ENCODE data around the gene CCDC157.
A peak's percentile ranks its signal among the peaks of the same experiment; 100 is the strongest.

The CCDC157 gene

DNA sequence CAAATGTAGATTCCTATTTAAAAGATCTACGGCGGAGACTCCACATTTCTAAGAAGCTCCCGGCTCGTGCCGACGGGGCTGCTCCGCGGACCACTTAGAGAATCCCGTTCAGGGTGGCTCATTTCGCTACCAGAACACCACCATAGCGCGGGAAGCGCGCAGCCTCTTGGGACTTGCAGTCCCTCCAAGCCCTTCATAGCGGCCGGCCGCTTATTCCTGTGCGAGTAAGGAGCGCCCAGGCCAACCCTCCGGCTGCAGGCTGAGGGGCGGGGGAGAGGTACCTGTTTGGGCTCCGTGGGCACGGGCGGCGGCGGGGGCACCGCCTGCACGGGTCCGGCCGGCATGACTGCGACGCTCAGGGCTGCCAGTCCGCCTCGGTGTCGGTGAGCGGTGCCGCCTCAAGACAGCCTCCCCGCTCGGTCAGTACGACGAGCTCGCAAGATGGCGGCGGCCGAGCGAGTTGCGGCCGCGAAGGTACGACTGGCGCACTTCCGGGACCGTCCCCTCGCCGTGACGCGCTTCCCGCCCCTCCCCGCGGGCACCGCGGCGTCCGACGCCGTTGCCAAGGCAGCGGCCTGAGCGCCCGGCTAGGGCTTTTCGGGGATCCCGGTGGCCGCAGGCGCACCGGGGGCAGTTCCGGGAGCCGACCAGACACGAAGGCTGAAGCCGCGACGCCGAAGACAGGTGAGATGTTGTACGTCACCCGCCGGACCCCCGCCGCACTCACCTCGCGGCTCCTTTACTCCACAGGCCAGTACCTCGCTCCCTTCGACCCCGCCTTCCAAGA lies at the start of gene CCDC157, which contains the start of gene SF3A1:
CCDC157 (plus strand) TSS at position 559 of the 787 bp plus-strand sequence. CDS start 8,994 bp downstream, outside the sequence.
SF3A1 (minus strand) TSS at position 446 of the 787 bp plus-strand sequence; CDS start at position 344, 102 bp downstream.
- DNase-seq (ENCODE audit: low read depth in 2 of 2) = peak; percentile 76 to 85

- DNase-seq (ENCODE audit: low read depth in 2 of 2) = no peak
These were observed 49.7 kb upstream of the CCDC157 start for GRCh38 chr22:30307041-30307574.

- DNase-seq (ENCODE audit: low read depth in 2 of 2) = no peak
These were observed 48.7 kb upstream of the CCDC157 start for GRCh38 chr22:30308093-30308492.

DNA sequence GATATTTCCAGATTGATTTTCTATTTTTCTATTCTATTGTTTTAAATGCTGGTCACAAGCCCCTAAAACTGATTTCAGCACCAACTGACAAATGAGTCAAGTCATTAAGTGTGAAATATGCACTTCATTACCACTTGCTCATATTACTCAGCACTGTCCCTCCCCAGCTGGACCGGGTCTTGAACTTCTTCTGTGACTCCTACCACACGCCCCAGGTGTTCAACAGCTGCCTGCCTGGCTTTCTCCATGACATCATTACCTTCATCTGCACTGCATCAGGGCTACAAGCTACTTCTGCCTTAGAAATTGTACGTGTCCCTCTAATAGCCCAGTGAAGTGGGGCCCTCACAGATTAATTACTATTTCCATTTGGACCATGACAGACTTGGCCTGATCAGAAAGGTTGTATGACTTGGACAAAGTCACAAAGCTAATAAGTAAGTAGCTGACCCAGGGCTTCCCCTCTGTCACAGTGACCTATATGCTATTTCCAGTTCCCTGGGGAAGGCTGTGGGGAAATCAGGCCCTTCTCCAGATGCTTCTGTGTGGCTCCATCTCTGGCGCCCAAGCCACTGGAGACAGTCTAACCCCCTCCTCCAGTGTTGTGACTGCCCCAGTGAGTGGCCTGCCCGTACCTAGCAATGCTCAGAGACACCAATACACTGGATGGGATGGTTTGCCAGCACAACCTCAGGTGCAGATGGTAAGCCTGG lies 48.1 kb upstream of the CCDC157 start:
- no peak for DNase-seq (ENCODE audit: low read depth in 2 of 2)

DNA sequence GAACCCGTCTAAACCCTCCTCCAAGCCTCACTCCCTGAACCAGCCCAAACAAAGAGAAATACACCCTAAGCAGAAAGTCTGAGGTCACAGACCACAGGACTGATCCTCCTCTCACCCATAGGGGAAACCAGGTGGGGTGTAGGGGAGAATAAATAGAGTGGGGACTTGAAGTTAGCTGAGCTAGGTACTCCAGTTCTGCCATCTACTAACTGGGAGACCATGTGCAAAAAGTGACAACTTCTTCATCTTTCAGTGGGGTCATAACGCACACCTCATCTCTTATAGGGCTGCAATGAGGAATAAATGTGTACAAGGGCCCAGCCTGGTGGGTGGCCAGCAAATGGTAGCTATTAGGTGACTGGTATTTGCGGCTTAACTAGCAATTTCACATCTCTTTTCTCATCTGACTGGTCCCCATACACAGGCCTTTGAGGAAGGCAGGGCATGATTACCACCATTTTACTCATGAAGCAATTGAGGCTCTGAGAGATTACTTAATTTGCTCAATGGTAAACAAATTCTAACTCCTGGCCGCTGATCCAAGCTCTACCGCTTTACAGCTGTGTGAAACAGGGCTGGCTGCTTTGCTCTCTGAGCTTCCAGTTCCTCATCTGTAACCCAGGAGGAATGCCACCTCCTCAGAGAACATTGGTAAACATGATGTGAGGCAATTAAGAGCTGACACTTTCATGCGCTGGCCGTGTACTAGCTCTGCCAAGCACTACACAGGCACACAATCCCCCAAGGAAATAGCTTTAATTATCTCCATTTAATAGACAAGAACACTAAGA lies 46.7 kb upstream of the CCDC157 start:
- DNase-seq (ENCODE audit: low read depth in 2 of 2) = no peak

DNA sequence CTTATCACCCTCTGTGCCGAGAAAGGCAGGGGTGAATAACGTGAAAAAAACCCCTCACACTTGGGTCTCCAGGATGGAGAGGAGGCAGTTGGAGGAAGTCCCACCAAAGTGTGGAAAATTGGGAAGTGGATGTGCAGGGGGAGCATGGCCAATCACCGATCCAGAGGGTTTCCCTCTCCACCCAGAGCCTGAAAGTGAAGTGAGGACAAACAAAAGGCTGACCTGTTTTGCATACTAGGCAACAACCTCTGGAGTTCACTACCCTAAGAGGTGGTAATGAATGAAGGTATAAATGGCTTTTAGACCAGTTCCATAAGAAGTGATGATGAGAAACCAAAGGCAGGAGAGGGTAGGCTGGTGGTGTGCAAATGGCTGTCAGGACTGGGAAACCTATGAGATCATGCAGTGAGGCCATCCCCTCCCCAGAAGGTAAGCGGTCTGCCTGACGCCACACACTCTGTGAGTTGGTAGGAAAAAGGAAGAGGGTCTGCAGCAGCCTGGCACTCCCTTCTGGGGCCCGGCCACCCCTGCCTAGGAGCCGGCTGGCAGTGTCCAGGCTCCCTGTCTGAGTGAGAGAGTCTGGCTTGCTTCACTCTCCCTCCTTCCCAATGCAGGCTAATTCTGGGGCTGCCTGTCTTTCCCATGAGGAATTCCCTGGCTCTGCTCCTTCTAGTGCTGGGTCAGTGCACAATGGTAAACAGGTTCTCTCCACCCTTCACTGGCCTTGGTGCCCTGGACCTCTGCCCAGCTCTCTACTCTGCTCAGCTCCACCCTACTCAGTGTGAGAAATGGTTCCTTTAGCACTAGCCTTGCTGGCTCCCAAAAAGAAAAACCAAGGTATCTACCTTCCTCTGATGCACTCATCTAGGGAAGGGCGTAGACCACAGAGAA lies 45.7 kb upstream of the CCDC157 start:
- DNase-seq (ENCODE audit: low read depth in 2 of 2) = no peak

DNA sequence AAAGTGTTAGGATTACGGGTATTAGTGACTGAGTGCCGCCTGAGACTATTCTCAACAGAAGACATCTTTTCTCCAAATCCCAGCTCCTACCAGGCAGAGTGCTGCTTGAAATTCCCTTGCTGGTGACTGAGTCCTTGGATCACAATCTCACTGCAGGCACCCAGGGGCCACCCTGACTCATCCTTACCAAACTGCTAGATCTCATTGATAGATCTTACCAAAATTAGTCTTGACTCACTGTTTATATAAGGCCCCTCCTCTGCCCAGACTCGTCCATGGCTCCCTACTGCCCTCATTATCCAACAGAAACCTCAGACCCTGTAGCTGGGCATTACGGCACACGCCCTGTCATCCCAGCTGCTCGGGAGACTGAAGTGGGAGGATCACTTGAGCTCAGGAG lies 44.8 kb upstream of the CCDC157 start:
- no peak for DNase-seq (ENCODE audit: low read depth in 2 of 2)

GRCh38 chr22:30313527-30314363 lies 43.1 kb upstream of the CCDC157 start:
- no peak for DNase-seq (ENCODE audit: low read depth in 2 of 2)

DNA sequence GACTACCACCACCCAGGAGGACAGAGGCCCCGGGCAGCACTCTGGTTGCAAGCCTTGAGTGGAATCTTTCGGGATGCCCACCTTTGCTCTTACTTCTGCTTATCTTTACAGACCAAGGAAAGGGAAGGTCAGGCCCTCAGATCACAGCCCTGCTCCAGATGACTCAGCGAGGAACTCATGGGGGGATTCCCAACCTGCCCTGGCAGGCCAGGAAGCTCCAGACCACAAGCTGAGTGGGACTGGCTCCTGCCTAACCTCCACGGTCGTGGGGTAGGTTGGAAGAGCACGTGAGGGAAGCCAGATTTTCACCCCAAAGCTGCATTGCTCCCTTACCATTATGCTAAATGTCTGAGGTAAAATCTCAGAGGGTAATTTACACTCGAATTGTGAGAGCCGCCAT lies 41.9 kb upstream of the CCDC157 start:
- DNase-seq (ENCODE audit: low read depth in 2 of 2) = no peak

DNA sequence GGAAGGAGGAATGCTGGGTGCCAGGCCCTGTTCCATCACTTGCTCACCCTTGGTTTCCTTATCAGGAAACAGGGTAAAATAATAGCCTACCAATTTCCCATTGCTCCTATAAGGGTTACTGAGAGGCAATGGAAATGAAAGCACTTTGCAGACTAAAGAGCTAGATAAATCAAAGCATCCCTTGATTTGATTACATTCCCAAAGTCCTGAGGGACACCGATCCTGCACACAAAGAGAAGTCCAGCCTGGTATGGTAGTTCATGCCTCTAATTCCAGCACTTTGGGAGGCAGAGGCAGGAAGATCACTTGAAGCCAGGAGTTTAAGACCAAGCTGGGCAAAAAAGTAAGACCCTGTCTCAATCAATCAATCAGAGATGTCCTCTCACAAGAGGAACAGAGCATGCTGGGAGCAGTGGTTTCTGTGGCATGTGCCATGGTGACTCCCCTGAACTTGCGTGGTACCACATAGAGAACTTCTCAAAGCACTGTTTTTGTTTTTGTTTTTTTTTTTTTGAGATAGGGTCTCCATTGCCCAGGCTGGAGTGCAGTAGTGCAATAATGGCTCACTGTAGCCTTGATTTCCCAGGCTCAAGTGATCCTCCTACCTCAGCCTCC lies 40.7 kb upstream of the CCDC157 start:
- no peak for DNase-seq (ENCODE audit: low read depth in 2 of 2)

DNA sequence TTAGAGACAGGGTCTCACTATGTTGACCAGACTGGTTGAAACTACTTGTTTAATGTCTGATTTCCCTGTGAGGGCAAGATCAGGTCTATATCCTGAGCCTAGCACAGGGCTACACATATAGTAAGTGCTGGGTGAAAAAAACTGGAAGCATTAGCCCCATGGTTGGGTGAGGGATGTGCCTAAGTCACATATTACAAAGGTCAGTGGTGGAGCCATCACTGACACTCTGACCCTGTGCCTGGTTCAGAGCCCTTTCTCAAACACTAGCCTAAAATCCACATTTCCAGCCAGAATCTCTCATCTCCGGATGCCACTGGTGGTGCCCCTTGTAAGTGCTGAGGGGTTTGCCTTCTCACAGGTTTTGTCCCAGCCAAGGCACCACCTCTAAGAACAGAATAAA lies 39.0 kb upstream of the CCDC157 start:
- no peak for DNase-seq (ENCODE audit: low read depth in 2 of 2)

GRCh38 chr22:30318799-30319419 lies 37.9 kb upstream of the CCDC157 start:
- no peak for DNase-seq (ENCODE audit: low read depth in 2 of 2)

- DNase-seq (ENCODE audit: low read depth in 2 of 2) = no peak
These were observed 36.7 kb upstream of the CCDC157 start for GRCh38 chr22:30320021-30320556.

GRCh38 chr22:30321461-30321860 lies 35.3 kb upstream of the CCDC157 start:
- DNase-seq (ENCODE audit: low read depth in 2 of 2) = no peak

- DNase-seq (ENCODE audit: low read depth in 2 of 2) = no peak
These were observed 33.6 kb upstream of the CCDC157 start for GRCh38 chr22:30323246-30323645.

- DNase-seq (ENCODE audit: low read depth in 2 of 2) = no peak
These were observed 32.6 kb upstream of the CCDC157 start for GRCh38 chr22:30324014-30324730.

DNA sequence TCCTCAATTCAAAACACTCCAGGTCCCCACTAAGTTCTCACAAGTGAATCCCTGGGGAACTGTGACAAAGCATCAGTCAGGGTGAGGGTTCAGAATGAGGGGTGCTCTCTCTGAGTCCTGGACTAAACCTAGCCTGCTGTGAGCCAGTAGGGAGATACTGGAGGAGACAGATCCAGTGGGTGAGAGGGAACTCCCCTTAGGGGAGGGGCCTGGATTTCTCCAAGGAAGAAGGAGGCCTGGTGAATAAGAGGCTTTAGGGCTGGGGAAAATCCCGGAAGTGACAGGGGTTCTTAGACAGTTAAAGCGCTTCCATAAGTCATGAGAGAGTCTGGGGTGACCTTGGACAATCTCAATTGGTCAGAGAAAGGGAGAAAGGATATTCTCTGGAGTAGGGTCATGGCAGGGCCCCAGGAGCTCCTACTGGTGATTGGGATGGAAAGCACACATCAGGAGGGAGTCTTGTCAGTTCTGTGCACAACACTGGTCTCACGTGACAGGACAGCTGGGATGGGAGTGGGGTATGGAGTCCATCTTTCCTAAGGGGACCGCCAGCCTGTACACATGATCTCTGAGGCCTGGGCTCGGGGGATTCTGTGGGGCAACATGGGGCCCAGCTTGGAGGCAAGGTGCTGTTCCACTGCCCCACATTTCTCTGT lies 31.6 kb upstream of the CCDC157 start:
- no peak for DNase-seq (ENCODE audit: low read depth in 2 of 2)
